ENCODE data around the gene STARD3. TPM values are rescaled to one million over a fixed set of nuclear protein-coding genes. Genes with fewer than 3 reads are reported as not detected.

The STARD3 gene
- total RNA-seq, 1 donor from 2014 or later, result 58.2 TPM

DNA sequence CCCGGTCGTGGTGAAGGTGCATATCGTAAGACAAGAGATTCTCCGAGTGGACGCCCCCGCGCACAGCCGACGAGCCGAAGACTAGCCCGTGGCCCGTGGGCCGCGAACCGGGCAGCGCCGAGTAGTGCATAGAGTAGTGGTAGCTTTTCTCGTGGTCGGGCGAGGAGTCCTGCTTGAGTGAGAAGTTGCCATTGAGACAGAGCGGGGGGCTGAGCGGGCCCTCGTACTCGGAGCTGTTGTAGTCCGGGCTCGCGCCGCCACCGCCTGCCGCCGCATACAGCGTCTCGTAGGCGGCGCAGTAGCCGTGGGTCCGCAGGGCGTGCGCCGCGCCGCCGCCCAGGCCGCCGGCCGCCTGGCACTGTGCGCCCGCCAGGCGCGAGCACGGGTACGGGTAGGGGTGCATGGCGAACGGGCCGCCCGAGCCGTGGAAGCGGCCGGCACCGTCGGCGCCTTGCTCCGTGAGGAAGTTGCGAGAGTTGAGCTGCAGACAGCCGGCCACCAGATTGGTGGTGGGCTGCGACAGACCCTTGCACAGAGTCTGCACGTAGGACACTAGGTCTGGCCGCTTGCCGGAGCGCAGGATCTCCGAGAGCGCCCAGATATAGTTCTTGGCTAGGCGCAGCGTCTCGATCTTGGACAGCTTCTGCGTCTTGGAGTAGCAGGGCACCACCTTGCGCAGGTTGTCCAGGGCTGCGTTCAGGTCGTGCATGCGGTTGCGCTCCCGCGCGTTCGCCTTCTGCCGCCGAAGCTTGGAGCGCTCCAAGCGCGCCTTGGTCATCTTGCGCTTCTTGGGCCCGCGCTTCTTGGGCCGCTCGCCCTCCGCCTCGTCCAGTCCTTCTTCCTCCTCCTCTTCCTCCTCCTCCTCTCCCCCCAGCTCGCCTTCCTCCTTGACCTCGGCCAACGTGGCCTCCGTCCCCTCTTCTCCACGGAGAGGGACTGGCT is 31.2 kb upstream of the STARD3 start:
- DNase-seq (peak; percentile 34), ATAC-seq (ENCODE audit: low read depth) (peak; percentile 10)
- H3K27ac Mint-ChIP-seq, result no peak overlapping the region

DNA sequence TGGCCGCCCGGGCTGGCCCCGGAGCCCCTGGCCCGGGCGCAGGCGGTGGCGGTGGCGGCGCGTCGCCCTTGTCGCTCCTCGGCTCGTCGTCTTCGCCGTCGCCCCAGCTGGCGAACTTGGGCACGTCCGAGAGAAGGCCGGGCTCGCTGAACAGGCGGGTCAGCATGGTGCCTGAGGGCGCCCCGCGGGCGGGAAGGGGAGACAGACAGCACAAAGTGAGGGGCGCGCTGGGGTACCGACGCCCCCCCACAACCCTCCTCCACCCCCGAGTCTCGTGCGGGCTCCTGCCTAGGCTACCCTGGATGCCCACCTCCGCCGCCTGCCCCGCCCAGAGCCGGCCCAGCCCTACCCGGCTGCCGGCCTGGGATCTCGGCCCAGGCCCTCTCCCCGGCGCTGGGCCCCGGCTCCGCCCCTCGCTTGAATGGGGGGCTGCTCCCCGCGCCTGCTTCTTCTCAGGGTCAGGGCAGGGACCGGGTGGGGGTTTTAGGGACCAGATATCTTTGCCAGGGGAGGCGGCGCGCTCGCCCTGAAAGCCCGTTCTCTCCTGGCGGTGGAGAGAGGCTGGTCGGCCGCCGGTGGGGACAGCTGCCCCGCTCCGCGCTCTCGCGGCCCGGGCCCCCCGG is 30.4 kb upstream of the STARD3 start:
- TF ChIP-seq, protein P1, sequence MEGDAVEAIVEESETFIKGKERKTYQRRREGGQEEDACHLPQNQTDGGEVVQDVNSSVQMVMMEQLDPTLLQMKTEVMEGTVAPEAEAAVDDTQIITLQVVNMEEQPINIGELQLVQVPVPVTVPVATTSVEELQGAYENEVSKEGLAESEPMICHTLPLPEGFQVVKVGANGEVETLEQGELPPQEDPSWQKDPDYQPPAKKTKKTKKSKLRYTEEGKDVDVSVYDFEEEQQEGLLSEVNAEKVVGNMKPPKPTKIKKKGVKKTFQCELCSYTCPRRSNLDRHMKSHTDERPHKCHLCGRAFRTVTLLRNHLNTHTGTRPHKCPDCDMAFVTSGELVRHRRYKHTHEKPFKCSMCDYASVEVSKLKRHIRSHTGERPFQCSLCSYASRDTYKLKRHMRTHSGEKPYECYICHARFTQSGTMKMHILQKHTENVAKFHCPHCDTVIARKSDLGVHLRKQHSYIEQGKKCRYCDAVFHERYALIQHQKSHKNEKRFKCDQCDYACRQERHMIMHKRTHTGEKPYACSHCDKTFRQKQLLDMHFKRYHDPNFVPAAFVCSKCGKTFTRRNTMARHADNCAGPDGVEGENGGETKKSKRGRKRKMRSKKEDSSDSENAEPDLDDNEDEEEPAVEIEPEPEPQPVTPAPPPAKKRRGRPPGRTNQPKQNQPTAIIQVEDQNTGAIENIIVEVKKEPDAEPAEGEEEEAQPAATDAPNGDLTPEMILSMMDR (IDR thresholded peaks at IDR 0.05), result no peak
- CTCF ChIA-PET, result no interaction called here

More for the DNA sequence above, 31.2 kb upstream of the STARD3 start:
- TF ChIP-seq, protein P1 (IDR thresholded peaks at IDR 0.05), result no peak
- no peaks in the 10 kb centered on the region for H3K36me3 Mint-ChIP-seq (ENCODE audit: low read depth)
- peaks cover 60% of the 10 kb centered on the region for H3K27me3 Mint-ChIP-seq
- ChIA-PET CTCF (interaction anchor here (0.7 to 1.0 kb wide), 2 partner anchors 14 to 16 kb away, joined by 3 read pairs; no protein-coding TSS in a partner anchor), POLR2A (interaction anchor here (0.6 to 1.7 kb wide), 4 partner anchors 9 to 177 kb away, joined by 3 to 5 read pairs (median 4); partner anchors contain the start of gene PGAP3)
- H3K4me3 Mint-ChIP-seq, result peak overlapping the region; percentile 64
- H3K9me3 Mint-ChIP-seq, result no peaks in the 10 kb centered on the region
- H3K4me1 Mint-ChIP-seq, result peaks cover 30% of the 10 kb centered on the region
- intact Hi-C loops (cut with micrococcal nuclease), result no loop called here

DNA sequence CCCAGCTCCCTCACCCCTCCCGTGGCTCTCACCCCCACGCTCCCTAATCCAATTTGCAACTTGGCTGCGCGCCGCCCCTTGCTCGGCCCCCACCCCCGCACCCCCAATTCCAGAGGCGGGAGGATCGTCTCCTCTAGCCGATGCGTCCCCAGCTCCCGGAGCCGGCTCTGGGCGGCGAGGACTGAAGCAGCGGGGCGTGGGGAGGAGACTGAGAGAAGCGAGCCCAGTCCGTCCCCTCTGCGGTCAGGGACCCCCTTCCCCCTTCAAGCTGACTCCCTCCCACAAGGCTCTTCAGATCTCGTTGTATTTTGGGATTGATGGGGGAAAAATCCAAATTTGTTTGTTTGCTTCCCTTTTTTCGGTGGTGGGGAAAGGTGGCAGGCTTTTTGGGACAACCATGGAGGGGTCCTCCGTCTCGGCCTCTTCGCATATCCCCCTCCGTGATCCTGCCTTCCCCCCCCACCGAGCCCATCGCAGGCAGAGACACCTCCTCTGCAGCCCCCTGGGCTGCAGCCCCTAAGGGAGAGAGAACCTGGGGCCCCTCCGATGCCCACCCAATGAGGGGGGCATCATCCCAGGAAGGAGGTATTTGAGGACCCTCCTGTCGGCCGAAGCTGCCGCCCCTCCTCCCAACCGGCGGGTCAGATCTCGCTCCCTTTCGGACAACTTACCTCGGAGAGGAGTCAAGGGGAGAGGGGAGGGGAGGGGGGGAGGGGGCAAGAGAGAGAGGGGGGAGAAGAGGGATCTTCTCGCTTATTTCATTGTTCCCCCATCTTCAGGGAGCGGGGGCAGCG is 29.7 kb upstream of the STARD3 start:
- Mint-ChIP-seq H3K4me1 (peaks cover 30% of the 10 kb centered on the region), H3K4me3 (peak overlapping the region; percentile 44), H3K27me3 (peaks cover 52% of the 10 kb centered on the region), H3K27ac (no peak overlapping the region), H3K9me3 (no peaks in the 10 kb centered on the region), H3K36me3 (ENCODE audit: low read depth) (no peaks in the 10 kb centered on the region)
- intact Hi-C loops (cut with micrococcal nuclease), result no loop called here
- CTCF ChIA-PET, result interaction anchor here (1.2 kb wide), 1 partner anchor 15 kb away, joined by 5 read pairs; no protein-coding TSS in a partner anchor
- TF ChIP-seq, protein P1 (IDR thresholded peaks at IDR 0.05), result no peak
- DNase-seq (no peak), ATAC-seq (ENCODE audit: low read depth) (no peak)
- POLR2A ChIA-PET, result interaction anchor here (0.6 to 0.7 kb wide), 3 partner anchors 572 to 1842 kb away, joined by 3 to 6 read pairs (median 4); no protein-coding TSS in a partner anchor

More for the DNA sequence above, 30.4 kb upstream of the STARD3 start:
- peaks cover 30% of the 10 kb centered on the region for H3K4me1 Mint-ChIP-seq
- no peak overlapping the region for H3K4me3 Mint-ChIP-seq
- H3K9me3 Mint-ChIP-seq, result no peaks in the 10 kb centered on the region
- intact Hi-C loops (cut with micrococcal nuclease), result no loop called here
- POLR2A ChIA-PET, result interaction anchor here (0.6 to 1.7 kb wide), 2 partner anchors 9 to 573 kb away, joined by 4 to 6 read pairs; no protein-coding TSS in a partner anchor
- H3K36me3 Mint-ChIP-seq (ENCODE audit: low read depth), result no peaks in the 10 kb centered on the region
- peak; percentile 25 for DNase-seq
- peaks cover 59% of the 10 kb centered on the region for H3K27me3 Mint-ChIP-seq
- ATAC-seq (ENCODE audit: low read depth), result no peak
- no peak overlapping the region for H3K27ac Mint-ChIP-seq

DNA sequence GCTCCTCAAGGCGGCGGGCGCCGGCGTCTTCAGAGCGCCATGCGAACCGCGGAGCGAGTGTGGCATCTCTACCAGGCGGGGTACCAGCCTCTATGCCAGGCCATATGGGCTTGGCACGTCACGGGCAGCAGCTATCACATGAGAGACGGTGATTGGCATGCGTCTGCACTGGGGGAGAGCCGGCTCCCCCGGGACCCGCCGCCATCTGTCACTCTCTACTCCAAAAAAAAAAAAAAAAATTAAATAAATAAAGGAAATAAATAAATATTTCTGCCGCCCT is 29.2 kb upstream of the STARD3 start, which contains the start of gene NEUROD2:
Gene NEUROD2 (minus strand): TSS at position 70 of the 280 bp plus-strand sequence. CDS start 1,321 bp downstream, outside the sequence.
- H3K27me3 Mint-ChIP-seq, result peaks cover 46% of the 10 kb centered on the region
- ATAC-seq (ENCODE audit: low read depth) (no peak), DNase-seq (no peak)
- no peaks in the 10 kb centered on the region for H3K36me3 Mint-ChIP-seq (ENCODE audit: low read depth)
- intact Hi-C loops (cut with micrococcal nuclease), result no loop called here
- no peaks in the 10 kb centered on the region for H3K9me3 Mint-ChIP-seq
- ChIA-PET CTCF (interaction anchor here (1.2 kb wide), 1 partner anchor 14 kb away, joined by 5 read pairs; no protein-coding TSS in a partner anchor), POLR2A (interaction anchor here (0.7 kb wide), 2 partner anchors 819 to 1842 kb away, joined by 3 to 4 read pairs; no protein-coding TSS in a partner anchor)
- H3K27ac Mint-ChIP-seq, result no peak within 1 kb of the TSS
- H3K4me1 Mint-ChIP-seq, result peaks cover 30% of the 10 kb centered on the region
- peak within 1 kb of the TSS; percentile 44 for H3K4me3 Mint-ChIP-seq
- TF ChIP-seq, protein P1 (IDR thresholded peaks at IDR 0.05), result no peak

All from activated B cell treated with CpG ODN at 0.5 μM for 24 hours (primary cell).